SK-N-SH (cell line): ENCODE data around the gene MTR. TPM values are rescaled to one million over a fixed set of nuclear protein-coding genes. Genes with fewer than 3 reads are reported as not detected.

Source experiments
- CTCF ChIA-PET: fragments of 300-600, 350-600 bp; formaldehyde crosslinking; extraction: SDS; loops from one replicate; lab custom pipeline; 2021; lab: Yijun Ruan, JAX
- POLR2A ChIA-PET: fragments of 350-600 bp; sonication (Branson Sonifier 250); formaldehyde crosslinking; extraction: SDS; loops from one replicate; lab custom pipeline; 2020; ENCODE audit warnings: antibody characterized with exemption, inconsistent platforms; lab: Yijun Ruan, JAX
- DNase-seq: peaks from one replicate; pipeline ENCODE4 v3.0.0; 2012
- H2AFZ ChIP-seq: fragments of 200-600 bp; sonication (generic); 2 replicates; pipeline ENCODE4 v1.8.1; 2016; ENCODE audit warnings: antibody characterized with exemption, mild to moderate bottlenecking, low read depth
- H3F3A ChIP-seq: fragments of 200-600 bp; sonication (generic); replicated peaks from 2 replicates; pipeline ENCODE3; 2016; ENCODE audit warnings: antibody characterized with exemption, mild to moderate bottlenecking; ENCODE audit not compliant: insufficient read depth
- H3K27ac ChIP-seq, 2 experiments: fragments of 200-500 bp in 1 of 2; fragments of 200-600 bp in 1 of 2; sonication (Bioruptor generic) in 1 of 2; sonication (generic), shearing (Covaris generic) in 1 of 2; 2 replicates each; pipeline versions ENCODE4 v1.5.1 to v1.6.1; 2014 to 2016; ENCODE audit warnings: low read depth in 2 of 2, inconsistent platforms in 1 of 2, low read length in 1 of 2, mild to moderate bottlenecking in 1 of 2, mixed read lengths in 1 of 2
- H3K27me3 ChIP-seq: fragments of 200-600 bp; sonication (generic), shearing (Covaris generic); 2 replicates; pipeline ENCODE4 v1.6.1; 2016; ENCODE audit warnings: mixed run types; ENCODE audit not compliant: insufficient read depth
- H3K36me3 ChIP-seq, 2 experiments: fragments of 200-500 bp in 1 of 2; fragments of 200-600 bp in 1 of 2; sonication (Bioruptor generic) in 1 of 2; sonication (generic) in 1 of 2; replicated peaks in 1 of 2; 2 replicates each; pipeline versions ENCODE3 to v1.5.1; 2014 to 2016; ENCODE audit warnings: low read length in 1 of 2, mild to moderate bottlenecking in 1 of 2; ENCODE audit not compliant: insufficient read depth in 2 of 2, control insufficient read depth in 1 of 2
- H3K4me1 ChIP-seq, 2 experiments: fragments of 200-500 bp in 1 of 2; fragments of 200-600 bp in 1 of 2; sonication (Bioruptor generic) in 1 of 2; sonication (generic), shearing (Covaris generic) in 1 of 2; 2 replicates each; pipeline versions ENCODE4 v1.5.1 to v1.6.1; 2014 to 2016; ENCODE audit warnings: low read depth in 1 of 2, low read length in 1 of 2, mixed run types in 1 of 2; ENCODE audit not compliant: insufficient read depth in 2 of 2, control insufficient read depth in 1 of 2
- H3K4me2 ChIP-seq: fragments of 200-600 bp; sonication (generic), shearing (Covaris generic); 2 replicates; pipeline ENCODE4 v1.6.1; 2017; ENCODE audit warnings: mixed run types
- H3K4me3 ChIP-seq, 2 experiments: fragments of 200-500 bp in 1 of 2; fragments of 200-600 bp in 1 of 2; sonication (Bioruptor generic) in 1 of 2; sonication (generic), shearing (Covaris generic) in 1 of 2; 2 replicates each; pipeline versions ENCODE4 v1.5.1 to v1.8.1; 2014 to 2016; ENCODE audit warnings: low read depth in 2 of 2, inconsistent platforms in 1 of 2, low read length in 1 of 2, mild to moderate bottlenecking in 1 of 2, mixed read lengths in 1 of 2, moderate library complexity in 1 of 2
- H3K79me2 ChIP-seq: fragments of 200-600 bp; sonication (generic); 2 replicates; pipeline ENCODE4 v1.8.1; 2017; ENCODE audit warnings: mild to moderate bottlenecking; ENCODE audit not compliant: insufficient read depth
- H3K9ac ChIP-seq: fragments of 200-600 bp; sonication (generic); 2 replicates; pipeline ENCODE4 v1.6.1; 2017; ENCODE audit warnings: mixed run types
- H3K9me2 ChIP-seq: fragments of 200-600 bp; sonication (generic); 2 replicates; pipeline ENCODE4 v1.6.1; 2017; ENCODE audit warnings: mixed run types
- H3K9me3 ChIP-seq: fragments of 200-600 bp; sonication (generic); 2 replicates; pipeline ENCODE4 v1.6.1; 2017; ENCODE audit warnings: mixed run types, mild to moderate bottlenecking, moderate library complexity
- H4K20me1 ChIP-seq: fragments of 200-600 bp; sonication (generic); 2 replicates; pipeline ENCODE4 v1.6.1; 2017; ENCODE audit warnings: mild to moderate bottlenecking, mixed run types; ENCODE audit not compliant: insufficient read depth
- CTCF ChIP-seq: fragments of 200-600 bp; sonication (generic); IDR thresholded peaks from 2 replicates; pipeline ENCODE4 v1.6.1; 2017; ENCODE audit warnings: antibody characterized with exemption, mild to moderate bottlenecking, moderate library complexity
- ELF1 ChIP-seq: IDR thresholded peaks from 2 replicates; pipeline ENCODE4 v1.4.0; 2012
- EP300 ChIP-seq, 2 experiments: IDR thresholded peaks; 2 replicates each; pipeline versions ENCODE4 v1.4.0 to v1.6.1; 2012; ENCODE audit warnings: borderline replicate concordance in 1 of 2, low read depth in 1 of 2, low read length in 1 of 2
- EZH2phosphoT487 ChIP-seq: fragments of 200-600 bp; sonication (generic); IDR thresholded peaks from 2 replicates; pipeline ENCODE4 v1.6.1; 2017; ENCODE audit warnings: low read depth, mixed run types, mild to moderate bottlenecking, antibody characterized with exemption, moderate library complexity, borderline replicate concordance
- FOXM1 ChIP-seq: IDR thresholded peaks from 2 replicates; pipeline ENCODE4 v1.4.0; 2012; ENCODE audit warnings: low read depth, mild to moderate bottlenecking
- JUND ChIP-seq: IDR thresholded peaks from 2 replicates; pipeline ENCODE4 v1.4.0; 2012
- POLR2AphosphoS5 ChIP-seq: IDR thresholded peaks from 2 replicates; pipeline ENCODE4 v1.6.1; 2012; ENCODE audit warnings: low read depth, low read length
- REST ChIP-seq: IDR thresholded peaks from 2 replicates; pipeline ENCODE4 v1.6.1; 2012; ENCODE audit warnings: mild to moderate bottlenecking, low read depth, low read length, moderate library complexity
- RFX5 ChIP-seq: IDR thresholded peaks from 2 replicates; pipeline ENCODE4 v1.6.1; 2012; ENCODE audit warnings: mild to moderate bottlenecking, improper control_type of control experiment, low read length
- SIN3A ChIP-seq: IDR thresholded peaks from 2 replicates; pipeline ENCODE4 v1.6.1; 2012; ENCODE audit warnings: low read depth, mild to moderate bottlenecking, low read length, moderate library complexity, borderline replicate concordance
- TCF12 ChIP-seq: IDR thresholded peaks from 2 replicates; pipeline ENCODE4 v1.4.0; 2012
- TEAD4 ChIP-seq: IDR thresholded peaks from 2 replicates; pipeline ENCODE4 v1.4.0; 2012; ENCODE audit warnings: mild to moderate bottlenecking, borderline replicate concordance; ENCODE audit not compliant: insufficient read depth
- WGBS: methylation state at CpG from one replicate; pipeline ENCODE4 v1.1.6; 2017; ENCODE audit warnings: low lambda C conversion rate; 5-methylcytosine and 5-hydroxymethylcytosine counted together
- polyA plus RNA-seq, 3 experiments: library from polyadenylated mRNA; depleted of rRNA; stranded (reverse); fragments of >200 nt; gene quantifications; 2 replicates each; pipeline ENCODE4 v1.2.3, GENCODE V29; 2012

The MTR gene
- polyA plus RNA-seq, 1 of the 3 experiments (the other 2 are of a cell fraction), result 5.4 TPM

- Histone ChIP-seq H3K4me2 (no peak overlapping the region), H2AFZ (no peak overlapping the region), H3K9me3 (no peaks in the 10 kb centered on the region), H3K4me1 (no peaks in the 10 kb centered on the region), H3K9me2 (no peaks in the 10 kb centered on the region), H3K9ac (no peak overlapping the region), H3K27ac (no peak overlapping the region), H3K27me3 (no peaks in the 10 kb centered on the region), H3K4me3 (no peak overlapping the region), H3K36me3 (peaks cover 41 to 77% of the 10 kb centered on the region in 2 experiments), H4K20me1 (no peaks in the 10 kb centered on the region), H3K79me2 (peaks cover 6% of the 10 kb centered on the region; the same call in 1 of the 2 replicates), H3F3A (no peaks in the 10 kb centered on the region)
- TF ChIP-seq FOXM1 (no peak), TEAD4 (no peak), REST (no peak), POLR2AphosphoS5 (no peak), JUND (no peak), EP300 (IDR thresholded peaks at IDR 0.05; ENCODE audit: borderline replicate concordance in 1 of 2, low read depth in 1 of 2, low read length in 1 of 2) (no peak), EZH2phosphoT487 (no peak), TCF12 (no peak), CTCF (no peak), RFX5 (no peak), ELF1 (no peak)
- no peak for DNase-seq
- WGBS, result 100% methylated on average over 7 of the region's 9 CpGs
- ChIA-PET CTCF (interaction anchor here (1.8 kb wide), 1 partner anchor 11 kb away, joined by 4 read pairs; no protein-coding TSS in a partner anchor), POLR2A (no interaction called here)
Measured at GRCh38 chr1:236819856-236820255, 24.8 kb downstream of the MTR start.

GRCh38 chr1:236821091-236821627, 26.1 kb downstream of the MTR start:
- Histone ChIP-seq H4K20me1 (no peaks in the 10 kb centered on the region), H3K79me2 (peaks cover 6% of the 10 kb centered on the region; the same call in 1 of the 2 replicates), H3K9ac (no peak overlapping the region), H3K4me1 (no peaks in the 10 kb centered on the region)
- 91% methylated on average over 6 of the region's 6 CpGs for WGBS
- no peak for TF ChIP-seq SIN3A
- TF ChIP-seq EZH2phosphoT487, result no peak
- no peak for TF ChIP-seq FOXM1
- TF ChIP-seq, all 33 proteins: peak for 0
- Histone ChIP-seq H3F3A (no peaks in the 10 kb centered on the region), H3K9me2 (no peaks in the 10 kb centered on the region), H3K27me3 (no peaks in the 10 kb centered on the region), H2AFZ (no peak overlapping the region), H3K4me3 (no peak overlapping the region), H3K27ac (no peak overlapping the region), H3K36me3 (peaks cover 36 to 73% of the 10 kb centered on the region in 2 experiments), H3K4me2 (no peak overlapping the region), H3K9me3 (no peaks in the 10 kb centered on the region)
- ChIA-PET CTCF (no interaction called here), POLR2A (no interaction called here)
- no peak for DNase-seq
